Epithelial cell of umbilical artery (primary cell): ENCODE measurements around the gene KRT38. TPM values are rescaled to one million over a fixed set of nuclear protein-coding genes. Genes with fewer than 3 reads are reported as not detected.

Experiments used
- total RNA-seq: library from RNA; depleted of rRNA; stranded (reverse); fragments of >200 nt; gene quantifications from 2 replicates; pipeline ENCODE4 v1.2.3, GENCODE V29; 2014

The KRT38 gene
- not detected in 2 replicates for total RNA-seq

DNA sequence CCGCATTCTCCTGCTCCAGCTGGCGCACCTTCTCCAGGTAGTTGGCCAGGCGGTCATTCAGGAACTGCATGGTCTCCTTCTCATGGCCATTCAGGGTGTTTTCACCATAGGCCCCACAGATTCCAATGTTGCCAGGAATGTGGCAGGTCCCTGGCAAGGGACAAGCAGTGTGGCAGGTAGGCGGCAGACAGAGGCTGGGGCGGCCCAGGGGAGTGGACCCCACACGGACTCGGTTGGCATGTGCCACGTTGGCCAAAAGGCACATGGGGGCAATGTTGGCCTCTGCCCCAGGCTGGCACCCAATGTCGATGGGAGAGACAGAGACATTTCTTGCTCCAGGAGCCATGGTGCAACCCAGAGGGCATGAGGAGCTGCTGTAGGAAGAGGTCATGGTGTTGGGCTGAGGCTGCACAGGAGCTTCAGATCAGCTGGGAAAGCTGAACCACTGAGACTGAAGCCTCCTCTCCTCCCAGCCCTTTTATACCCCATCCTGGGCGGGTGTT lies at the start of gene KRT38:
Gene KRT38 (minus strand): TSS at position 453 of the 503 bp plus-strand sequence. CDS start 62 bp downstream, at position 391.

DNA sequence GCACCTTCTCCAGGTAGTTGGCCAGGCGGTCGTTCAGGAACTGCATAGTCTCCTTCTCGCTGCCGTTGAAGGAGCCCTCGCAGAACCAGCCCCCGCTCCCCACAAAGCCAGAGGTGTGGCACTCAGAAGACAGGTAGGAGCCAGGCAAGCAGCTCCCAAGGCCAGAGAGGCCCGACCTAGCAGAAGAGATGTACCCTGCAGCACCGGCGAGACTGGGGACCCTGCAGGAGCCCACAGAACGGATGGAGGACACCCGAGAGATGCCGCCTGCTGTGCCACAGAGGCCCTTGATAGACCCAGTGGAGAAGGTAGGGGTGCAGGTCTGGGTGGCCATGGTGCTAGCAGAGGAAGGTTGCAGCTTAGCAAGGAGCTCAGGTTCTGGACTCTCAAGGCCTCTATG lies 48.7 kb upstream of the KRT38 start, which contains the start of gene KRT36:
Gene KRT36 (minus strand): TSS at position 380 of the 400 bp plus-strand sequence. CDS start 46 bp downstream, at position 334.

DNA sequence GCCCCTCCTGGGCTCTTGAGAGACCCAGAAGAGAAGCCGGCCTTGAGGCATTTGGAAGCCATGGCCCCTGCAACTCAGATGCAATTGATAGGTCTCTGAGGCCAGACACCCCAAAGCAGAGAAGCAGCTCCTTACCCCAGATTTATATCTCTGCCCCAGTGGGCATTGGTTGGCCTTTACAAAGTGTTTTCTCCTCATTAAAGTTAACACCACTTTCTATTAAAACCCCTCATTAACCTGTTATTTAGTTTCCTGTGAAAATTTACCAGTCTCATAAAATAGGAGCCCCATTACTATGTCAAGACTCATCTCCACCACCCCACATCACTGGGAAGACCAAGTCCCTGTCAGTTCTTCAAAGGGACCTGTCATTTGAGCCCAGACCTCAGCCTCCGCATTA lies 40.3 kb upstream of the KRT38 start, which contains the start of gene KRT35:
Gene KRT35 (minus strand): TSS at position 116 of the 400 bp plus-strand sequence. CDS start 54 bp downstream, at position 62.

DNA sequence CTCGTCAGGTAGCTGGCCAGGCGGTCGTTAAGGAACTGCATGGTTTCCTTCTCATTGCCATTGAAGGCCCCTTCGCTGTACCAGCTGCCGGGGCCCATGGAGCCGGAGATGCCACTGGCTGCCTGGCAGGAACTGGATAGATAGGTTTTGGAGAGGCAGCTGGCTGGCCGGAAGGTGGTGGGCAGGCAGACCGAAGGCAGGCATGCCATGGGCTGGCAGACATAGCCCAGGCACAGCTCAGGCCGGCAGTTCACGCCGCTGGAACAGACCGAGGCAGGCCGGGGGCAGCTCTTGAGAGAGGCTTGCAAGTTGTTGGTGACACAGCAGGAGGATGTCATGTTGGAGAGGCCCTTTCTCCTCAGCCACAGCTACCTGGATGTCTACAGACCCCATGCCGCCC lies 26.2 kb upstream of the KRT38 start, which contains the start of gene KRT32:
Gene KRT32 (minus strand): TSS at position 399 of the 400 bp plus-strand sequence. CDS start 61 bp downstream, at position 338.

DNA sequence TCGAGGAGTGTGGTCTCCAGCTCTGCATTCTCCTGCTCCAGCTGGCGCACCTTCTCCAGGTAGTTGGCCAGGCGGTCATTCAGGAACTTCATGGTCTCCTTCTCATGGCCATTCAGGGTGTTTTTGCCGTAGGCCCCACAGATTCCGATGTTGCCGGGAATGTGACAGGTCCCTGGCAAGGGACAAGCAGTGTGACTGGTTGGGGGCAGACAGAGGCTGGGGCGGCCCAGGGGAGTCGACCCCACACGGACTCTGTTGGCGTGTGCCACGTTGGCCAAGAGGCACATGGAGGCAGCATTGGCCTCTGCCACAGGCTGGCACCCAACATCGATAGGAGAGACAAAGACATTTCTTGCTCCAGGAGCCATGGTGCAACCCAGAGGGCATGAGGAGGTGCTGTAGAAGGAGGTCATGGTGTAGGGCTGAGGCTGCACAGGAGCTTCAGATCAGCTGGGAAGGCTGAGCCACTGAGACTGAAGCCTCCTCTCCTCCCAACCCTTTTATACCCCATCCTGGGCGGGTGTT lies 16.6 kb downstream of the KRT38 start, which contains the start of gene KRT37:
Gene KRT37 (minus strand): TSS at position 475 of the 525 bp plus-strand sequence. CDS start 62 bp downstream, at position 413.

DNA sequence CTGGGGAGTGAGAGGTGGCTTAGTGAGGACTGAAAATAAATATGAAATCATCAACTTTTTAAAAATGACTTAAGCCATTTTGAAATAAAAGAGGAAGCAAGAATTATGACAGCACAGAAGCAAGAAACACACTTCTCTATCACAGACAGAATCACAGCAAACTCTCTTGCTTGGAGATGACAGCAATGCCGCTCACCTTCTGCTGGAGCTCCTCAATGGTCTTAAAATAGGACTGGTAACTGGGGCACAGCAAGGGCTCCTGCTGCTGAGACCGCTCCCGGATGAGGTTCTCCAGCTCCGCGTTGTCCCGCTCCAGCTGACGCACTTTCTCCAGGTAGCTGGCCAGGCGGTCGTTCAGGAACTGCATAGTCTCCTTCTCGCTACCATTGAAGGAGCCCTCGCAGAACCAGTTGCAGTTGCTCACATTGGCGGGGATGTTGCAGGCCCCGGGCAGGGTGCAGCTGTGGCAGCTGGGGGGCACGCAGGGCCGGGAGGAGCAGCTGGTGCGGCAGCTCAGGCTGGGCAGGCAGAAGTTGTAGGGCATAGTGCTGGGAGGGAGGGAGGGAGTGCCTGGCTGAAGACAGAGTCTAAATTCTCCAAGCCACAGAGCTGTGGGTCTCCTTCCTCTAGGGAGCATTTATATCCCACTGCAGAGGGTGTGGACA lies 43.7 kb downstream of the KRT38 start, which contains the start of gene KRT31:
Gene KRT31 (minus strand): TSS at position 613 of the 665 bp plus-strand sequence. CDS start 69 bp downstream, at position 544.

Other genes with a start within 250 kb of the KRT38 start
- not detected in 2 replicates for gene KRTAP9-2, start 214.3 kb downstream of the KRT38 start, total RNA-seq
- not detected in 2 replicates for gene KRTAP9-3, start 208.5 kb downstream of the KRT38 start, total RNA-seq
- gene KRTAP9-8, start 203.0 kb downstream of the KRT38 start, total RNA-seq = not detected in 2 replicates
- gene KRTAP9-4, start 191.3 kb downstream of the KRT38 start, total RNA-seq = not detected in 2 replicates
- not detected in 2 replicates for gene KRTAP9-9, start 185.6 kb downstream of the KRT38 start, total RNA-seq
- not detected in 2 replicates for gene KRTAP9-6, start 175.6 kb downstream of the KRT38 start, total RNA-seq
- not detected in 2 replicates for gene KRTAP9-7, start 165.3 kb downstream of the KRT38 start, total RNA-seq
- not detected in 2 replicates for gene KRTAP29-1, start 138.1 kb downstream of the KRT38 start, total RNA-seq
- not detected in 2 replicates for gene KRTAP16-1, start 131.7 kb downstream of the KRT38 start, total RNA-seq
- gene KRTAP17-1, start 125.3 kb downstream of the KRT38 start, total RNA-seq = not detected in 2 replicates
- not detected in 2 replicates for gene KRT33A, start 90.2 kb downstream of the KRT38 start, total RNA-seq
- gene KRT33B, start 71.2 kb downstream of the KRT38 start, total RNA-seq = not detected in 2 replicates
- 0.91 TPM in 1 of 2 replicates, not detected in the other for gene KRT34, start 58.7 kb downstream of the KRT38 start, total RNA-seq
- not detected in 2 replicates for gene KRT31, start 43.4 kb downstream of the KRT38 start, total RNA-seq
- not detected in 2 replicates for gene KRT37, start 16.4 kb downstream of the KRT38 start, total RNA-seq
- not detected in 2 replicates for gene KRT32, start 26.4 kb upstream of the KRT38 start, total RNA-seq
- gene KRT35, start 40.2 kb upstream of the KRT38 start, total RNA-seq = not detected in 2 replicates
- not detected in 2 replicates for gene KRT36, start 48.9 kb upstream of the KRT38 start, total RNA-seq
- gene KRT13, start 64.6 kb upstream of the KRT38 start, total RNA-seq = not detected in 2 replicates
- gene KRT15, start 77.9 kb upstream of the KRT38 start, total RNA-seq = 0.65 and 1.1 TPM in 2 replicates
- 23.1 and 78.7 TPM in 2 replicates for gene KRT19, start 87.3 kb upstream of the KRT38 start, total RNA-seq
- gene KRT9, start 131.1 kb upstream of the KRT38 start, total RNA-seq = not detected in 2 replicates
- gene KRT14, start 145.9 kb upstream of the KRT38 start, total RNA-seq = not detected in 2 replicates
- 0.30 TPM in 1 of 2 replicates, not detected in the other for gene KRT16, start 171.8 kb upstream of the KRT38 start, total RNA-seq
- gene KRT17, start 183.6 kb upstream of the KRT38 start, total RNA-seq = 0.32 and 0.61 TPM in 2 replicates
- 93.2 and 112 TPM in 2 replicates for gene EIF1, start 247.9 kb upstream of the KRT38 start, total RNA-seq